T1000 (cell line): ENCODE data around the gene FOXO1.
"Not testable (repeated sequence)": the region's sequence is repeated elsewhere in the genome, so short reads cannot be mapped to it uniquely, and the experiment has no call there.

Source experiments
- DNase-seq: peaks from one replicate; lab custom pipeline; 2025; ENCODE audit warnings: mixed read lengths; lab: John Stamatoyannopoulos, UW

Gene FOXO1

GRCh38 chr13:40666933-40667621, 636 bp upstream of the FOXO1 start:
- no peak for DNase-seq

DNA sequence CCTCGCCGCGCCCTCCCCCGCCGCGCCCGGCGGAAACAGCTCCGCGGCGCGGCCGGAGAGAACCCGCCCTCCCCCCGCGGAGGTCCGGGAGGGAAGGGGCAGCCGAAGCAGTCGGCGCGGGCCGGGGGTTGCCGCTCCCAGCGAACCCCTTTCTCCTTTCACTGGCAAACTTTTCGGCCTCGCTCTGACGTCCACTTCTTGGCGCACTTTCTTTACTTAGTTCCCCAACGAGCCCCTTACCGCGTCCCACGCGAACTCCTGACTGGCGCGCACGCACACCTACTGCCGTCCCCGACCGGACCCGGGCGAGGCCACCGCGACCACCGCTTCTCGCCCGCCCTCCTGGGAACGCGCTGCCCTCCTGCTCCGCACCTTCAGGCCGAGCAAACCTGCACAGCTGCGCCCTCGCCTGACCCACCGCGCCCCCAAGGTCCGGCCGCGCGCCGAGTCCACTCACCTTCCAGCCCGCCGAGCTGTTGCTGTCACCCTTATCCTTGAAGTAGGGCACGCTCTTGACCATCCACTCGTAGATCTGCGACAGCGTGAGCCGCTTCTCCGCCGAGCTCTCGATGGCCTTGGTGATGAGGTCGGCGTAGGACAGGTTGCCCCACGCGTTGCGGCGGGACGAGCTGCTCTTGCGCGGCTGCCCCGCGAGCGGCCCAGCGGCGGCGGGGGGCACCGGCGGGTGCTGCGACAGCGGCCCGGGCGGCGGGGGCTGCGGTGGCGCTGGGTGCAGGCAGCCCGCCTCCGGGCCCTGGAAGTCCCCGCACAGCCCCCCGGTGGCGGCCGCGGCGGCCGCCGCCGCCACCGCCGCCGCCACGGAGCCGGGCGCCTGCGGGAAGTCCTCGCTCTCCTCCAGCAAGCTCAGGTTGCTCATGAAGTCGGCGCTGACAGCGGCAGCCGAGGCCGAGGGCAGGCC, 1.1 kb downstream of the FOXO1 start:
- DNase-seq: no peak

- DNase-seq: no peak
Observed at GRCh38 chr13:40664350-40665125, 1.9 kb downstream of the FOXO1 start.

DNA sequence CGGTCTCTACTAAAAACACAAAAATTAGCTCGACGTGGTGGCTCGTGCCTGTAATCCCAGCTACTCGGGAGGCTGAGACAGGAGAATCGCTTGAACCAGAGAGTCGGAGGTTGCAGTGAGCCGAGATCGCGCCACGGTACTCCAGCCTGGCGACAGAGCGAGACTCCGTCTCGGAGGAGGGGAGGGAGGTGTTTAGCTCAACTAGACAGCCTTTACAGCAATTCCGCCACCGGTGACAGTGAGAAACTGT, 2.4 kb downstream of the FOXO1 start:
- not testable (repeated sequence) for DNase-seq

GRCh38 chr13:40662866-40663265, 3.6 kb downstream of the FOXO1 start:
- no peak for DNase-seq

DNA sequence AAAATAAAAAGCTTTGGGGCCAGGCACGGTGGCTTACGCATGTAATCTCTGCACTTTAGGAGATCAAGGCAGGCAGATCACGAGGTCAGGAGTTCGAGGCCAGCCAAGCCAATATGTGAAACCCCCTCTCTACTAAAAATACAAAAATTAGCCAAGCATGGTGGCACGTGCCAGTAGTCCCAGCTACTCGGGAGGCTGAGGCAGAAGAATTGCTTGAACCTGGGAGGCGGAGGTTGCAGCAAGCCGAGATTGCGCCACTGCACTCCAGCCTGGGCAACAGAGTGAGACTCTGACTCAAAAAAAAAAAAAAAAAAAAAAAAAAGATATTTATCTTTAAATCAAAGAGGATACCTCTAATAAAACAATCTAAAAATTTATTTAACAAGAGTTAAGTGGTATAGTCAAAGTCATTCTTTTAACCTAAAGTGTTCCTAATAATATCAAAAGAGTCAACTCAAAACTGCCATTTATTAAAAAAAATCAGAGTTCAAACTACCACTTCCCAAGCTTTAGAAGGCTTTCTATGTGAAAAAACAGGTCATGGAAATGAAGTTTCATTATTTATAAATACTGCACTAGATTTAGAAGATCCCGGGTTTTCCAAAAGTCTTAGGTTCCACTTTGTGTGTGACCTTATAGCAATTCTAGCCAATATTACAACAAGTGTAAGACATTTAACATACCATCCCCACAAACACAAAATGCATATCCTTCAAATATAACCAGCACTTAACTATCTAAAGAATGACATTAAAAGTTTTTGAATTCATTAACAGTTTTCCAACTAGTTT, 4.4 kb downstream of the FOXO1 start:
- DNase-seq: no peak

GRCh38 chr13:40660692-40661091, 5.7 kb downstream of the FOXO1 start:
- no peak for DNase-seq

- DNase-seq: no peak
Observed at GRCh38 chr13:40660141-40660664, 6.2 kb downstream of the FOXO1 start.

GRCh38 chr13:40657951-40658350, 8.5 kb downstream of the FOXO1 start:
- DNase-seq: no peak

DNA sequence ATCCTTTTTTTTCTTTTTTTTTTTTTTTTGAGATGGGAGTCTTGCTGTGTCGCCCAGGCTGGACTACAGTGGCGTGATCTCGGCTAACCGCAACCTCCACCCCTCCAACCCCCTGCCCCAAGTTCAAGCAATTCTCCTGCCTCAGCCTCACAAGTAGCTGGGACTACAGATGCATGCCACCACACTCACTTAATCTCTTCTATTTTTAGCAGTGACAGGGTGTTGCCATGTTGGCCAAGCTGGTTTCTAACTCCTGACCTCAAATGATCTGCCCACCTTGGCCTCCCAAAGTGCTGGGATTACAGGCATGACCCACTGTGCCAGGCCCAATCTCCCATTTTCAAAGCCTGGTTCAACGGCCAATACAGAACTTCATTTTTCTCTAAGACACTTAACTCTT, 9.1 kb downstream of the FOXO1 start:
- DNase-seq: no peak

DNA sequence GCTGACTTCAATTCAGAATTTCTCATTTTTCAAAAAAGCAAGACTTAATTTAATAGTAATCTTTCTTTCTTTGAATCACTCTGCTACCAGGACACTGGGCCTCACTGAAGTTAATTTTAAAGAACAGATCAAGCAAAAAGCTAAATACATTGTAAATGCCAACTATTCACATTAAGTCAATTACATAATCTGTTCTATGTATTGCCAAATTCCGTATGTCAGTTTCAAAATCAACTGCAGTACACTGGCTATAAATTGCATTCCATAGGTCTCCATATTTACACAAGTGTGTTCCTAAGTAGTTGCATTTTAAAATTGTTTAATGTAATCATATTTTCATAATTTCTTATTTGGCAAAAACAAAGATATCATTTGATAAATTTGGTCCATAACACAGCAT, 10.1 kb downstream of the FOXO1 start:
- DNase-seq: no peak

DNA sequence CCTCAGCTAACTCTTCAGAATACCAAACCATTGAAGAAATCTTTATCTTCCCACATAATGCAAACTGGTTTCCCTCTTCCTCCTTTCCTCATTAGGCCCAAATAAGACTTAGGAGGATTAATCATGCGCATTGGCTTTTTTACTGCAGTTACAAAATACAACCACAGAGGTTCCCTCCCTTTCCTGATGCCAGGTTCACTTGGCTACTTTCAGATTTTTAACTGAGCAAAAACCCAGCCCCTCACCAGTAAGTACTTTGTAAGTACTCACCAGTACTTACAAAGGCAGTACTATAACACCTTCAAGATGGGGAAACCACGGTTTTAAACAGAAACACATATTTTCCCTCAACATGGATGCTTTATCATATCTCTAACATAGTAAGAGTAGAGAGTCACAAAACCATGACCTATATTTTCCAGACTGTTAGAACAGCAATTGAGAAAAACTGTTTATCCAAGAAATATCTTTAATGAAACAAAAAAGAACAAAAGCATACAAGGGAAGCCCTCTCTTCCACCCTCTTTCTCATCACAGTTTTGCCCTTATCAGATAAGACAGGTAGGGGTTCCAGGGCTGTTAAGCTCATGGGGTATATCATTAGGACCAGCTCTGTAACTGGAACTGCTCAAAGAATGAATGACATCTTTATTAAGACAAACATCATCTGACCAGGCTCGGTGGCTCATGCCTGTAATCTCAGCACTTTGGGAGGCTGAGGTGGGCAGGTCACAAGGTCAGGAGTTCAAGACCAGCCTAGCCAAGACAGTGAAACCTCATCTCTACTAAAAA, 12.7 kb downstream of the FOXO1 start:
- DNase-seq: no peak

DNA sequence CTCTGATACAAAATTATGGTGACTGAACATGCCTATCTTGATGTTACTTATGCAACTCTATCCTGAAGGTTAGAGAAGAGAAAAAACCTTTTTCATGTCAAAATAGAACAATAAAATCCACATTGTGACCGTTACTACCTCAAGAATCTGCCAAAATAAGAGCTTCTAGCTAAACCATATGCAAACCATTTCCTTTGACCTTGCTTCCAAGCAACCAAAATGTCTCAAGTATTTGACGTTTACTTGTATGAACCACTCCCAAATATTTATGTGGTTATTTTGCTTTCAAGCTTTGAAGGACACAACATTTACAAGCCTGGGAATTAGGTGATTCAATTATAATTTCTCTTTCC, 13.9 kb downstream of the FOXO1 start:
- no peak for DNase-seq

GRCh38 chr13:40651866-40652587, 14.4 kb downstream of the FOXO1 start:
- DNase-seq: no peak

DNA sequence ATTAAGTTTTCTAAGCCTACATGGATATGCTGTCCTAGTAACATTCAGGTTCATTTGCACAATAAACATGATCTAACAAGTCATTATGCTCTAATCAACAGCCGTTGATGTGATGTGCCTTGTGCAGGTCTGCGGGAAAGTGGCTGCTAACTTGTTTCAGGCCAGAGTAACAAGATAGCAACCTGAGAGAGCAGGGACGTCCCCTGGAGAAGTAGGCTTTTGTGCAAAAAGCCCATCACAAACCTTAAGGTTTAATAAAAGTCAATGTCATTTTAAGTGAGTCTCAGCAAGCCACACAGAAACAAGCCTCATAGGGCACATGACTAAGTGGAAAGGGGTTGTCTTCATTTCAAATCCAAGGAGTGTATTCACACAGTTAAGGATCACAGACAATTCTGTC, 17.6 kb downstream of the FOXO1 start:
- DNase-seq: no peak

DNA sequence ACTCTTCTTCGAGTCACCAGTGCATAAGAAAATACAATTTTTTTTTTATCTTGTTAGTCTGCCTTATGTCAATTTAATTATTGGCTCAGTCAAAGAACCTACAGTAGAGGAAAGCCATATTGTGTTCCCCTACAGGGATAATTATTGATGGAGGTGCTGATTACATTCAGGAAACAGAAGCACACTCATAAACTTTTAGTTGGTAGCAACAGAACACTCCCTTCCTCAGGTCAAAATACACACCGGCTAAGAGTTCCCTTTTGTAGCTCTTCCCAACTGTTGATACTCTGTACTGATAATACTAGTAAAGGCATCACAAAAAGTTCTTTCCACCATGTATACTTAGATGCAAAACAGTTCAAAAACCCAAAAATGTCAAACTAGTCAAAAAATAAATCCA, 18.4 kb downstream of the FOXO1 start:
- no peak for DNase-seq

DNA sequence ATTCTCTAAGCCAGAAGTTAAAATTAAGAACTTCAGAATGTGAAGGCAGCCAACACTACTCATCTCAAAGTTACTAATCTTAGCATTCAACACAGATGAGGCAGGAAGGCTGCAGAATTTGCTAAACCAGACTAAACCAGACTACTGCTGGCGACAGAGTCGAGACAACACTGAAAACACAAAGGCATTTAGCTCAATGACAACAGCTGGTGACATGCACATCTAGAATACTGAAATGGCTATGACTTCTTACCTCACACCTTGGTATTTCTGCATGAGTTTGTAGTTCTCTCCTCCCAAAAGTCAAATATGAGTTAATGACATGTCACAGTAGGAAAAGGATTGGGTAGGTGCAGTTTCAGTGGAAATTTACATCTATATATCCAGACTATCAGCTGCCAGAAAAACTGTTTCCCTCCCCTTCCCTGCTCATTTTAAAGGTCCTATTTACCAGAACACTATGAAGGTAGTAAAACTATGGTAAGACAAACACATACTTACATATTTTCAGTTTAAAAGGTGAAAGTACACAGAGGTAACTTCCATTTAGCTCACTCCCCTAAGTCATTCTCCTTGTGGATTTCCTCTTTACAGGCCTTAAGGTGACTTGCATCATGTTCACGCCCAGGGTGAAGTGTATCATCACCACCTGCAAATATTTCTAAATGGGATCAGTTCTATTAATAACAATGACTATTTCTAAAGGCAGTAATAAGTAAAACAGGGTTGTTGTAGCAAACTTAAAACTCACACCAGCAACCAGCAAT, 21.4 kb downstream of the FOXO1 start:
- DNase-seq: no peak

DNA sequence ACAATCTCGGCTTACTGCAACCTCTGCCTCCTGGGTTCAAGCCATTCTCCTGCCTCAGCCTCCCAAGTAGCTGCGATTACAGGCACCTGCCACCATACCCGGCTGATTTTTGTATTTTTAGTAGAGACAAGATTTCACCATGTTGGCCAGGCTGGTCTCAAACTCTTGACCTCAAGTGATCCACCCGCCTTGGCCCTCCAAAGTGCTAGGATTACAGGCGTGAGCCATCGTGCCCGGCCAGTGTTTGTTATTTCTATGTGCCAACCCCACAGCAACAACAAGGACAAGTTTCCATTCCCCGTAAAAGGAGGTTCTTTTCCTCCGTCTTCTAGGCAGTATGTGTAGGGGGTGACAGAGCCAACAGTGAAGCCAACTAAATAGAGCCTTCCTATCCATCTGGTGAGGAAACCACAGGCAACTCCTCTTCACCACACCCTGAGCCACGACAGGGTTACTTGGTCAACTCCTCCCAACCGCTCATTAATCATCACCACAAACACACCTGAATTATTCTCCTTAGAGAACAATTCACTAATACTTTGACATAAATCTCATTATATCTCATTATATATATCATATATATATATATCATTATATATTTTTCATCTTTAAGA, 25.5 kb downstream of the FOXO1 start:
- DNase-seq: no peak

- DNase-seq: no peak
Observed at GRCh38 chr13:40640202-40640601, 26.2 kb downstream of the FOXO1 start.
